ENCODE data around the gene OR10V1. TPM values are rescaled to one million over a fixed set of nuclear protein-coding genes. Genes with fewer than 3 reads are reported as not detected.

Gene OR10V1
- total and polyA plus RNA-seq, 9 of the 15 experiments (the other 6 are each of a cell fraction or from before 2014, with no cell fraction given) = not detected

DNA sequence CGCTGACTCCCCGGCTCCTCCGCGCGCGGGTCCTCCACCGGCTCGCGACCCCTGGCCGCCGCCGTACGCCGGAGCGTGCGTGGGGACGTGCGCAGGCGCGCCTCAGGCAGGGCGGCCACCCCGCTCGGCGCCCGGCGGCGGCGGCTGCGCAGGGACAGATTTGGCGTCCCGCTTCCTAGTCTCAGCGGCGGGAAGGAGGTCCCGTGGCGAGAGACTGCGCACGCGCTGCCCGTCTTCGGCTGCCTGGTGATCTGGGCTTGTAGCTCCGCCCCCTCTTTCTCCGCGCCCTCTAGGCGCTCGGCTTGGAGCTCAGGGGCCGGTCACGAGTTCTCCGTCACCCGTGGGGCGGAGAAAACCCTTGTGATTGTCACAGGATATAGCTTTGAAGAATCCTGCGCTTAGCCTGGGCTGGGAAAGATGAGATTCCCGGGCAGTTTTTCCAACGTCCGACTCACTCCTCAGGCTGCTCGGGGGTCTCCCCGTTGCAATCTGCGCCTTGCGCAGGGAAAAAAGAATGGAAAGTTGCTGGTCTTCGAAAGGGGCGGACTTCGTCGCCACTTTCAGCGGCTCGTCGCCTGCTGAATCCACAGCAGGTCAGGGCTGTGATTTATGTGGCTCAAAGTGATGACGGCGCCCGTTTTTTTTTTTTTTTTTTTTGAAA, 44.6 kb downstream of the OR10V1 start, which contains the start of gene PATL1 (continued):
- TF ChIP-seq, protein P1, sequence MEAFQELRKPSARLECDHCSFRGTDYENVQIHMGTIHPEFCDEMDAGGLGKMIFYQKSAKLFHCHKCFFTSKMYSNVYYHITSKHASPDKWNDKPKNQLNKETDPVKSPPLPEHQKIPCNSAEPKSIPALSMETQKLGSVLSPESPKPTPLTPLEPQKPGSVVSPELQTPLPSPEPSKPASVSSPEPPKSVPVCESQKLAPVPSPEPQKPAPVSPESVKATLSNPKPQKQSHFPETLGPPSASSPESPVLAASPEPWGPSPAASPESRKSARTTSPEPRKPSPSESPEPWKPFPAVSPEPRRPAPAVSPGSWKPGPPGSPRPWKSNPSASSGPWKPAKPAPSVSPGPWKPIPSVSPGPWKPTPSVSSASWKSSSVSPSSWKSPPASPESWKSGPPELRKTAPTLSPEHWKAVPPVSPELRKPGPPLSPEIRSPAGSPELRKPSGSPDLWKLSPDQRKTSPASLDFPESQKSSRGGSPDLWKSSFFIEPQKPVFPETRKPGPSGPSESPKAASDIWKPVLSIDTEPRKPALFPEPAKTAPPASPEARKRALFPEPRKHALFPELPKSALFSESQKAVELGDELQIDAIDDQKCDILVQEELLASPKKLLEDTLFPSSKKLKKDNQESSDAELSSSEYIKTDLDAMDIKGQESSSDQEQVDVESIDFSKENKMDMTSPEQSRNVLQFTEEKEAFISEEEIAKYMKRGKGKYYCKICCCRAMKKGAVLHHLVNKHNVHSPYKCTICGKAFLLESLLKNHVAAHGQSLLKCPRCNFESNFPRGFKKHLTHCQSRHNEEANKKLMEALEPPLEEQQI (IDR thresholded peaks at IDR 0.05) = no peak
- TF ChIP-seq RB1 (IDR thresholded peaks at IDR 0.05; ENCODE audit: low read depth) (peak; percentile 79), ETV5 (CRISPR knock-in tag; IDR thresholded peaks at IDR 0.05; ENCODE audit: low read depth) (peak; percentile 81), RUNX1 (IDR thresholded peaks at IDR 0.05; ENCODE audit: low read depth) (no peak), SMC3 (conservative IDR thresholded peaks at IDR 0.05; ENCODE audit: insufficient read depth, low read depth, low read length) (no peak), ZNF655 (CRISPR knock-in tag; IDR thresholded peaks at IDR 0.05) (no peak), GATAD2A (IDR thresholded peaks at IDR 0.05) (no peak), JUN (IDR thresholded peaks at IDR 0.05; ENCODE audit: borderline replicate concordance, low read depth, low read length) (no peak), JUN (CRISPR knock-in tag; IDR thresholded peaks at IDR 0.05; ENCODE audit: borderline replicate concordance) (no peak), SMARCA4 (IDR thresholded peaks at IDR 0.05) (0 out of 2 replicates have a peak, but pooled peaks have one; percentile 20), ADNP (tag; IDR thresholded peaks at IDR 0.05) (no peak), ZBTB7A (IDR thresholded peaks at IDR 0.05; ENCODE audit: borderline replicate concordance, control insufficient read depth, low read depth, low read length) (peak; percentile 42; the same call in 1 of the 2 replicates), SP1 (CRISPR knock-in tag; IDR thresholded peaks at IDR 0.05) (no peak; the same call in 1 of the 2 replicates)
- TF ChIP-seq, protein P2, sequence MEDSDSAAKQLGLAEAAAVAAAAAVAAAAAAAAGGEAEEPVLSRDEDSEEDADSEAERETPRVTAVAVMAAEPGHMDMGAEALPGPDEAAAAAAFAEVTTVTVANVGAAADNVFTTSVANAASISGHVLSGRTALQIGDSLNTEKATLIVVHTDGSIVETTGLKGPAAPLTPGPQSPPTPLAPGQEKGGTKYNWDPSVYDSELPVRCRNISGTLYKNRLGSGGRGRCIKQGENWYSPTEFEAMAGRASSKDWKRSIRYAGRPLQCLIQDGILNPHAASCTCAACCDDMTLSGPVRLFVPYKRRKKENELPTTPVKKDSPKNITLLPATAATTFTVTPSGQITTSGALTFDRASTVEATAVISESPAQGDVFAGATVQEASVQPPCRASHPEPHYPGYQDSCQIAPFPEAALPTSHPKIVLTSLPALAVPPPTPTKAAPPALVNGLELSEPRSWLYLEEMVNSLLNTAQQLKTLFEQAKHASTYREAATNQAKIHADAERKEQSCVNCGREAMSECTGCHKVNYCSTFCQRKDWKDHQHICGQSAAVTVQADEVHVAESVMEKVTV (CRISPR knock-in tag; IDR thresholded peaks at IDR 0.05) = no peak
- TF ChIP-seq, protein P3, sequence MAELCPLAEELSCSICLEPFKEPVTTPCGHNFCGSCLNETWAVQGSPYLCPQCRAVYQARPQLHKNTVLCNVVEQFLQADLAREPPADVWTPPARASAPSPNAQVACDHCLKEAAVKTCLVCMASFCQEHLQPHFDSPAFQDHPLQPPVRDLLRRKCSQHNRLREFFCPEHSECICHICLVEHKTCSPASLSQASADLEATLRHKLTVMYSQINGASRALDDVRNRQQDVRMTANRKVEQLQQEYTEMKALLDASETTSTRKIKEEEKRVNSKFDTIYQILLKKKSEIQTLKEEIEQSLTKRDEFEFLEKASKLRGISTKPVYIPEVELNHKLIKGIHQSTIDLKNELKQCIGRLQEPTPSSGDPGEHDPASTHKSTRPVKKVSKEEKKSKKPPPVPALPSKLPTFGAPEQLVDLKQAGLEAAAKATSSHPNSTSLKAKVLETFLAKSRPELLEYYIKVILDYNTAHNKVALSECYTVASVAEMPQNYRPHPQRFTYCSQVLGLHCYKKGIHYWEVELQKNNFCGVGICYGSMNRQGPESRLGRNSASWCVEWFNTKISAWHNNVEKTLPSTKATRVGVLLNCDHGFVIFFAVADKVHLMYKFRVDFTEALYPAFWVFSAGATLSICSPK (IDR thresholded peaks at IDR 0.05; ENCODE audit: borderline replicate concordance) = no peak
- TF ChIP-seq, protein P4, sequence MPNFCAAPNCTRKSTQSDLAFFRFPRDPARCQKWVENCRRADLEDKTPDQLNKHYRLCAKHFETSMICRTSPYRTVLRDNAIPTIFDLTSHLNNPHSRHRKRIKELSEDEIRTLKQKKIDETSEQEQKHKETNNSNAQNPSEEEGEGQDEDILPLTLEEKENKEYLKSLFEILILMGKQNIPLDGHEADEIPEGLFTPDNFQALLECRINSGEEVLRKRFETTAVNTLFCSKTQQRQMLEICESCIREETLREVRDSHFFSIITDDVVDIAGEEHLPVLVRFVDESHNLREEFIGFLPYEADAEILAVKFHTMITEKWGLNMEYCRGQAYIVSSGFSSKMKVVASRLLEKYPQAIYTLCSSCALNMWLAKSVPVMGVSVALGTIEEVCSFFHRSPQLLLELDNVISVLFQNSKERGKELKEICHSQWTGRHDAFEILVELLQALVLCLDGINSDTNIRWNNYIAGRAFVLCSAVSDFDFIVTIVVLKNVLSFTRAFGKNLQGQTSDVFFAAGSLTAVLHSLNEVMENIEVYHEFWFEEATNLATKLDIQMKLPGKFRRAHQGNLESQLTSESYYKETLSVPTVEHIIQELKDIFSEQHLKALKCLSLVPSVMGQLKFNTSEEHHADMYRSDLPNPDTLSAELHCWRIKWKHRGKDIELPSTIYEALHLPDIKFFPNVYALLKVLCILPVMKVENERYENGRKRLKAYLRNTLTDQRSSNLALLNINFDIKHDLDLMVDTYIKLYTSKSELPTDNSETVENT (CRISPR knock-in tag; IDR thresholded peaks at IDR 0.05) = peak; percentile 71
